ENCODE data around the gene NPLOC4.

- TF ChIP-seq ZNF514 (tag by site-specific recombination; IDR thresholded peaks at IDR 0.05): no peak
- no peak for TF ChIP-seq GLI4 (tag by site-specific recombination; IDR thresholded peaks at IDR 0.05)
- no peak for TF ChIP-seq CTCF (tag by site-specific recombination; IDR thresholded peaks at IDR 0.05)
- no peak for TF ChIP-seq HOXA7 (CRISPR knock-in tag; IDR thresholded peaks at IDR 0.05; ENCODE audit: borderline replicate concordance)
- no peak for TF ChIP-seq ZNF670 (tag by site-specific recombination; IDR thresholded peaks at IDR 0.05; ENCODE audit: low read depth)
Measured at GRCh38 chr17:81672504-81672903, 35.6 kb upstream of the NPLOC4 start.

All from HEK293 (cell line).